ENCODE results near the gene TMEM150B.

DNA sequence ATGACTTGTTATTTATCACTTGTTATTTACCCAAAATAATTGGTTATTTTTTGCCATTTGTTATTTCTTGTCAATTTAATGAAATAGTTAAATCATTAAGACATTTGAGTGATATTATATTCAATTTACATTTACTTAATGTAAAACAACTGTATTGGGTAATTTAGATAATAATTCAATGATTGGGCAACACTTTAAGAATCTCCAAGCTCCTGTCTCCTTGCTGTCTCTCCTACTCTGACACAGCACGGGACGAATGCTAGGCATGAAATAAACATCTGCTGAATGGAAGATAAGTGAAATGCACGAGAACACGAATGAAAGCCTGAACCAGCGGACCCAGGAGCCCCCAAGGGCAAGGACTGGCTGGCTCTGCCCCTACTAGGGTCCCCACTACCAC lies 60.6 kb downstream of the TMEM150B start:
- TF ChIP-seq, protein P1, sequence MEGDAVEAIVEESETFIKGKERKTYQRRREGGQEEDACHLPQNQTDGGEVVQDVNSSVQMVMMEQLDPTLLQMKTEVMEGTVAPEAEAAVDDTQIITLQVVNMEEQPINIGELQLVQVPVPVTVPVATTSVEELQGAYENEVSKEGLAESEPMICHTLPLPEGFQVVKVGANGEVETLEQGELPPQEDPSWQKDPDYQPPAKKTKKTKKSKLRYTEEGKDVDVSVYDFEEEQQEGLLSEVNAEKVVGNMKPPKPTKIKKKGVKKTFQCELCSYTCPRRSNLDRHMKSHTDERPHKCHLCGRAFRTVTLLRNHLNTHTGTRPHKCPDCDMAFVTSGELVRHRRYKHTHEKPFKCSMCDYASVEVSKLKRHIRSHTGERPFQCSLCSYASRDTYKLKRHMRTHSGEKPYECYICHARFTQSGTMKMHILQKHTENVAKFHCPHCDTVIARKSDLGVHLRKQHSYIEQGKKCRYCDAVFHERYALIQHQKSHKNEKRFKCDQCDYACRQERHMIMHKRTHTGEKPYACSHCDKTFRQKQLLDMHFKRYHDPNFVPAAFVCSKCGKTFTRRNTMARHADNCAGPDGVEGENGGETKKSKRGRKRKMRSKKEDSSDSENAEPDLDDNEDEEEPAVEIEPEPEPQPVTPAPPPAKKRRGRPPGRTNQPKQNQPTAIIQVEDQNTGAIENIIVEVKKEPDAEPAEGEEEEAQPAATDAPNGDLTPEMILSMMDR (conservative IDR thresholded peaks at IDR 0.05; ENCODE audit: low read depth, low read length): no peak
- TF ChIP-seq CHD1 (IDR thresholded peaks at IDR 0.05; ENCODE audit: low read depth, low read length): no peak
- TF ChIP-seq BHLHE40 (IDR thresholded peaks at IDR 0.05; ENCODE audit: low read depth, low read length): no peak
- TF ChIP-seq POLR2A (IDR thresholded peaks at IDR 0.05; ENCODE audit: low read depth, low read length): no peak
- no peak for TF ChIP-seq RCOR1 (IDR thresholded peaks at IDR 0.05; ENCODE audit: insufficient replicate concordance, low read length)
- TF ChIP-seq RFX5 (IDR thresholded peaks at IDR 0.05; ENCODE audit: low read depth, low read length): no peak
- TF ChIP-seq MAFK (IDR thresholded peaks at IDR 0.05; ENCODE audit: low read depth, low read length): no peak
- no peak for TF ChIP-seq MAZ (IDR thresholded peaks at IDR 0.05; ENCODE audit: borderline replicate concordance, low read depth, low read length)
- no peak for TF ChIP-seq MXI1 (IDR thresholded peaks at IDR 0.05; ENCODE audit: borderline replicate concordance, low read depth, low read length)
- no peak for TF ChIP-seq NFE2L2 (IDR thresholded peaks at IDR 0.05; ENCODE audit: low read depth, low read length)
- TF ChIP-seq CEBPB (IDR thresholded peaks at IDR 0.05; ENCODE audit: low read depth, low read length): peak; percentile 54; the same call in 1 of the 2 replicates
- TF ChIP-seq FOS (IDR thresholded peaks at IDR 0.05; ENCODE audit: low read depth, low read length): no peak
- TF ChIP-seq SMC3 (IDR thresholded peaks at IDR 0.05; ENCODE audit: low read depth, low read length): no peak

Measured in IMR-90 (cell line).